GM18873 (cell line): ENCODE results near the gene CA6.
"Not testable (repeated sequence)": the region's sequence is repeated elsewhere in the genome, so short reads cannot be mapped to it uniquely, and the experiment has no call there.

ENCODE experiments used
- ATAC-seq: cut with Tn5 transposase; IDR thresholded peaks from one replicate; pipeline ENCODE4 v1.9.1; 2021; ENCODE audit warnings: mild to moderate bottlenecking, moderate library complexity, moderate number of reproducible peaks; ENCODE audit not compliant: unreplicated experiment, low FRiP score

Gene CA6

DNA sequence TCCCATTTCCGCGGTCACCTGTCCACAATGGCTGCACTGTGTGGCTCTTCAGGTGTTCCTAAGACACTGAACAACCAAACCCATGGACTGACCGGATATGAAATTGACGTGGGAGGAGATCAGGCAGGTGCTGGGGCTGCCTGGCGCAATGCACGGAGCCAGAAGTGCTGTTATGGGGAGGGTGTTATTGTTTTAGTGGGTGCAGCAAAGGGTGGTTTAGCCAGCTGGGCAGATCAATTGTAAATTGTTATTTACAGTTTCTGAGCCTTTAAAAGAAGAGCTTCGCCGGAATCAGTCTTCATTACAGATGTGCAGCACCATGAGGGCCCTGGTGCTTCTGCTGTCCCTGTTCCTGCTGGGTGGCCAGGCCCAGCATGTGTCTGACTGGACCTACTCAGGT is at the start of gene CA6:
Gene CA6, plus strand, starts transcription at position 301 of the 400 bp plus-strand sequence. Its CDS starts 19 bp downstream, at position 320.
- no peak for ATAC-seq

DNA sequence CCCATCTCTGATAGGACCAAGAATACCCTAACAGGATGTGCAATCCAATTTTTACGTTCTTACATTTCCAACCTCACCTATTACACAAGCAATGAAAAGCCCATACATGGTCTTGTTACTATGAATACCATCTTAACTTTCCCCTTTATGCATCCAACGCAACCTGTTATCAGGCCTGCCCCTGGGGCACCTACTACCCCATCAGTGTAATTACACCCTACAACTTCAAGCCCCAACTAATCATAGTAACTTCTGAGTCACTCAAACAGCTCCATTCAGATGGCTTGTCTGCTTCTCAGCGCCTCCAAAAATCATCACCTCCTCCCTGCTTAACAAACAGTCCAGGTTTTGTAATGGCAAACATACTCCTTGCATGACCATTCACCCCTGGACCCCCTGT is 48.9 kb upstream of the CA6 start:
- not testable (repeated sequence) for ATAC-seq

DNA sequence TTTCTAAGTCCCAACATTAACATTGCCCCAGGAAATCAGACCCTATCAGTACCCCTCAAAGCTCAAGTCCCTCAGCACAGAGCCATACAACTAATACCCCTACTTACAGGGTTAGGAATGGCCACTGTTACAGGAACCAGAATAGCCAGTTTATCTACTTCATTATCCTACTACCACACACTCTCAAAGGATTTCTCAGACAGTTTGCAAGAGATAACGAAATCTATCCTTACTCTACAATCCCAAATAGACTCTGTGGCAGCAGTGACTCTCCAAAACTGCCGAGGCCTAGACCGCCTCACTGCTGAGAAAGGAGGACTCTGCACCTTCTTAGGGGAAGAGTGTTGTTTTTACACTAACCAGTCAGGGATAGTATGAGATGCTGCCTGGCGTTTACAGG is 48.2 kb upstream of the CA6 start:
- not testable (repeated sequence) for ATAC-seq

DNA sequence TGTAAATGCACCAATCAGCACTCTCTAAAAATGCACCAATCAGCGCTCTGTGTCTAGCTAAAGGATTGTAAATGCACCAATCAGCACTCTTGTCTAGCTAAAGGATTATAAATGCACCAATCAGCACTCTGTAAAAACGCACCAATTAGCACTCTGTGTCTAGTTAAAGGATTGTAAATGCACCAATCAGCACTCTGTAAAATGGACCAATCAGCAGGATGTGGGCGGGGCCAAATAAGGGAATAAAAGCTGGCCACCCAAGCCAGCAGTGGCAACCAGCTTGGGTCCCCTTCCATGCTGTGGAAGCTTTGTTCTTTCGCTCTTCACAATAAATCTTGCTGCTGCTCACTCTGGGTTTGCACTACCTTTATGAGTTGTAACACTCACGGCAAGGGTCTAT is 47.2 kb upstream of the CA6 start:
- not testable (repeated sequence) for ATAC-seq

DNA sequence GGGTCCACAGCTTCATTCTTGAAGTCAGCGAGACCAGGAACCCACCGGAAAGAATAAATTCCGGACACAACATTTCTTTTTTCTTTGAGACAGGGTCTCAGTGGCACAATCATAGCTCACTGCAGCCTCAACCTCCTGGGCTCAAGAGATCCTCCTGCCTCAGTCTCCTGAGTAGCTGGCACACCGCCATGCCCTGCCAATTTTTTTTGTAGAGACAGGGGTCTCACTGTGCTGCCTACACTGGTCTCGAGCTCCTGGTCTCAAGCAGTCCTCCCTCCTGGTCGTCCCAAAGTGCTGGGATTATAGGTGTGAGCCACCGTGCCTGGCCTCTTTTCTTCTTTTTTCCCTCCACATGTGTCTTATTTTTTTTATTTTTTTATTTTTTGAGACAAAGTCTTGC is 46.6 kb upstream of the CA6 start:
- ATAC-seq = no peak

DNA sequence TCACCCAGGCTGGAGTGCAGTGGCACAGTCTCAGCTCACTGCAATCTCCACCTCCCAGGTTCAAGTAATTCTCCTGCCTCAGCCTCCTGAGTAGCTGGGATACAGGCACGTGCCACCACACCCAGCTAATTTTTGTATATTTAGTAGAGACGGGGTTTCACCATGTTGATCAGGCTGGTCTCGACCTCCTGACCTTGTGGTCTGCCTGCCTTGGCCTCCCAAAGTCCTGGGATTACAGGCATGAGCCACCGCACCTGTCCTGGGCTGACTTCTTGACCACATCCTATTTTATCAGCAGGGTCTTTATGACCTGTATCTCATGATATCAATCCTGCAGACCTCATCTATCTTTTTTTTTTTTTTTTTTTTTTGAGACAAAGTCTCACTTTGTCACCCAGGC is 45.0 kb upstream of the CA6 start:
- not testable (repeated sequence) for ATAC-seq

DNA sequence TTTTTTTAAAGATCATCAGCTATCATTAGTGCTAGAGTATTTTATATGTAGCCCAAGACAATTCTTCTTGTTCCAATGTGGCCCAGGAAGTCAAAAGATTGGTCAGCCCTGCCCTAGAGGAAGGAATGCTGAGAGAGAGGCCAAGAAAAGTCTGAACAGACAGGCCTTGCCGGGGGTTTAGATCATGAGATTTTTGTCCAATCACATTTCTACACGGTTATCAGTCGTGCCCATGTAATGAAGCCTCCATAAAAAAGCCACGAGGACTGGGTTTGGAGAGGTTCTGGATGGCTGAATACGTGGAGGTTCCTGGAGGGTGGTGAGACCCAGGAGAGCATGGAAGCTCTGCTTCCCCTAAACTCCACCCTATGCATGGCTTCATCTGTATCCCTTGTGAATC is 42.9 kb upstream of the CA6 start:
- ATAC-seq = no peak

DNA sequence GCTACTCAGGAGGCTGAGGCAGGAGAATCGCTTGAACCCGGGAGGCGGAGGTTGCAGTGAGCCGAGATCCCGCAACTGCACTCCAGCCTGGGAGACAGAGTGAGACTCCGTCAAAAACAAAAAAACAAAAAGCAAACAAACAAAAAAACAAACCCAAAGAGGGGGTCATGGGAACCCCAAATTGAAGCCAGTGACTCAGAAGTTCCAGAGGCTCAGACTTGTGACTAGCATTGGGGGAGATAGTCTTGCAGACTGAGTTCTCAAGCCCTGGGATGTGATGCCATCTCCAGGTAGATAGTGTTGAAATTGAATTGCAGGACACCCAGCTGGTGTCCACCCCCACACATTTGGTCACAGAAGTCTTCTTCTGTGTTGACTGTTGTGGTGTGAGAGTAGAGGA is 42.3 kb upstream of the CA6 start:
- no peak for ATAC-seq

DNA sequence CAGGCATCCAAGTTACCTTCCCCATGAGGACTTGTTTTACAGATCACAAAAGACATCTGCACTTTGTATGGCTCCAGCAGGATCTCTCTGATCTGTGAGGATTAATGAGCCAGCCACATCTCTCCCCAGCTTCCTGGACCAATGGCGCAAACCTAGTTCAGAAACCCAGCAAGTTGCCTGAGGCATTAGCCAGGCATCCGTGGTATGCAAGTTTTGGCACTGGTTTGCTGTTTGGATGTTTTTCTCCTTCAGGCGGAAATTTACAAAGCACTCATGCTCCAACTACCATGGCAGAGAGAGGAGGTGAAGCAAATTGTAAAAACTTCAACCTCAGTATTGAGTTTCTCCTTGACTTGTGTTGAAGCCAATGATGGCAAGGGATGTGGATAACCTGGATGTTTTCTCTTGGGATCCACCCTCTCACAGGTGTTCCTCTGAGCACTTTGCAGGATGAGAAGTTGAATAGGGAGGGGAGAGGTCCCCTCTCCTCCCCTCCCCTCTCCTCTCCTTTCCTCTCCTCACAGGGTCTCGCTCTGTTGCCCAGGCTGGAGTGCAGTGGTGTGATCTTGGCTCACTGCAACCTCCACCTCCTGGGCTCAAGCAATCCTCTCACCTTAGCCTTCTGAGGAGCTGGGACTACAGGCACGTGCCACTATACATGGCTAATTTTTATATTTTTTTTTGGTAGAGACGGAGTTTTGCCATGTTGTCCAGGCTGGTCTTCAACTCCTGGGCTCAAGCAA is 41.6 kb upstream of the CA6 start:
- no peak for ATAC-seq

DNA sequence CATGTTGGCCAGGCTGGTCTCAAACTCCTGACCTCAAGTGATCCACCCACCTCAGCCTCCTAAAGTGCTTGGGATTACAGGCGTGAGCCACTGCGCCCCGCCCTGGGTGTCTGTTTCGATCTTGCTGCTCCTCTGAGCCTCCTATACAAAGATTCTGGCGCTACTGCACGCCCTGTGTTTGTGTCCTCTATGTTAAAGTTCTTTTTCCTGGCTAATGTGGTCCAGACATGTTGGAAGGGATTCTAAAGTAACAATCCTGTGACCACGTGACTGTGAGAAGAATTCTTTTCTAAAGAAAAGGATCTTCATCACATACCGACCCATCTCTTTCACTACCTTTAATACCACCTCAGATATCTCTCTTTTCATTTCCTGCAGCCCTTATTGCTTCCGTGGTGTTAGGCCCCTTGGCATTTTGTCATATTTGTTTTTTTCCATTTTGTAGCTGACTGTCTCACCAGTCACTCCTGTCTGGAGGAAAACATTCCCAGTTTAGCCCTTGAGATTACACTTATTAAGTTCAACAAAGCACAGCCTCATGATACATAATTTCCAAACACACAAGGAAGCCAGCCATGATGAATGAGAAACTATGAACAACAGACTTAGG is 40.0 kb upstream of the CA6 start:
- ATAC-seq = no peak

DNA sequence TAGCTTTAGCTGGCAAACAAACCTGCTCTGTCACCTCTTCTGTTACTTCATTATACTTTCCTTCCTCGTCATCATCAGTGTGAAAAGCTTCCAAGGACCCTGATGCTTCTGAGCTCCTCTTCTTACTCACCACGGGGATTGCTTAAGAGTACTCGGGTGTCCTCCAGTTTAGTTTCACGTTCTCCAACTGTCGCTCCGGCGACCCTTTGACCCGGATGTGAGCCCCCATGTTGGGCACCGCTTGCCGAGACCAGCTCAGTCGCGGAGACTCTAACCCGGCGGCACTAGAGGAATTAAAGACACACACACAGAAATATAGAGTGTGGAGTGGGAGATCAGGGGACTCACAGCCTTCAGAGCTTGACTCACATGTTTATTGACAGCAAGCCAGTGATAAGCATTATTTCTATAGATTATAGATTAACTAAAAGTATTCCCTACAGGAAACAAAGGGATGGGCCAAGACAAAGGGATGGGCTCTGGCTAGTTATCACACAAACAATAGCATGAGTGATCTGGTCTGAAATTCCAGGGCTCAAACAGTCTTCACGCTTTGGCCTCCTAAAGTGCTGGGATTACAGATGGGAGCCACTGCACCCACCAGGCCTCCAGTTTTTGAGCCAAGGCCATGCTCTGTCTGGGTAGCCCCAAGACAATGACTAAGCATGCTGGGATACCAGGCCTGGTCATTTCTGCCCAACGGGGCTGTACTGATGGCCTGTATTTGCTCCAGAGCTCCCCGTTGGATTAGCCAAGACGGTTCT is 37.1 kb upstream of the CA6 start:
- no peak for ATAC-seq

DNA sequence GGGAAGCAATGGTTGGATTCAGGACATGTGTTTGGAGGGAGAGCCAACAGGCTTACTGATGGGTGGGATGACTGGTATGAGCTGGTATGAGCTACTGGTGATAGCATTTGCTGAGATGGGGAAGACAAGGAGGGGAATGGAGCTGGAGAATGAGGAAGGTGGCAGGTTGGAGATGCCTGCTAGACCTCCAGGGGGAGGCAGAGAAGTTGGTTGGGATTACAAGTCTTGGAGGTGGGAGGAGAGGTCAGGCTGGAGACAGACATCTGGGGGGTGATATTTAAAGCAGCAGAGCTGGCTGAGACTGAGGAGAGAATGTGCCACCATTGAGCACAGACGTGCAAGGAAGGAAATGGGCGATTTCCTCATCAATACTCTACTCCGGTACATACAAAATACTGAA is 35.3 kb upstream of the CA6 start:
- ATAC-seq = no peak

DNA sequence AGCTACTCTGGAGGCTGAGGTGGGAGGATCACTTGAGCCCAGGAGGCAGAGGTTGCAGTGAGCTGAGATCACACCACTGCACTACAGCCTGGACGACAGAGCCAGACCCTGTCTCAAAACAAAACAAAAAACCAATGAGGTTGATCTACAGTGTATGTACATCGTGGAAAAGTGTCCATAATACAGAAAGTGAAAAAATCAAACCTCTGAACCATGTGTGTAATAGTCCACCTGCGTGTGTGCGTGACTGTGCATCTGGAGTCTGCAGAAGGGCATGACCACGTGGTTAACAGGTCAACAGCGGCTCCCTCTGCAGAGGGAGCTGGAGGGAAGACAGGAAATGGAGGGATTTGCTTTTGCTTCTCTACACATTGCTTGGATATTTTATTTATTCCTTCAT is 34.8 kb upstream of the CA6 start:
- no peak for ATAC-seq

DNA sequence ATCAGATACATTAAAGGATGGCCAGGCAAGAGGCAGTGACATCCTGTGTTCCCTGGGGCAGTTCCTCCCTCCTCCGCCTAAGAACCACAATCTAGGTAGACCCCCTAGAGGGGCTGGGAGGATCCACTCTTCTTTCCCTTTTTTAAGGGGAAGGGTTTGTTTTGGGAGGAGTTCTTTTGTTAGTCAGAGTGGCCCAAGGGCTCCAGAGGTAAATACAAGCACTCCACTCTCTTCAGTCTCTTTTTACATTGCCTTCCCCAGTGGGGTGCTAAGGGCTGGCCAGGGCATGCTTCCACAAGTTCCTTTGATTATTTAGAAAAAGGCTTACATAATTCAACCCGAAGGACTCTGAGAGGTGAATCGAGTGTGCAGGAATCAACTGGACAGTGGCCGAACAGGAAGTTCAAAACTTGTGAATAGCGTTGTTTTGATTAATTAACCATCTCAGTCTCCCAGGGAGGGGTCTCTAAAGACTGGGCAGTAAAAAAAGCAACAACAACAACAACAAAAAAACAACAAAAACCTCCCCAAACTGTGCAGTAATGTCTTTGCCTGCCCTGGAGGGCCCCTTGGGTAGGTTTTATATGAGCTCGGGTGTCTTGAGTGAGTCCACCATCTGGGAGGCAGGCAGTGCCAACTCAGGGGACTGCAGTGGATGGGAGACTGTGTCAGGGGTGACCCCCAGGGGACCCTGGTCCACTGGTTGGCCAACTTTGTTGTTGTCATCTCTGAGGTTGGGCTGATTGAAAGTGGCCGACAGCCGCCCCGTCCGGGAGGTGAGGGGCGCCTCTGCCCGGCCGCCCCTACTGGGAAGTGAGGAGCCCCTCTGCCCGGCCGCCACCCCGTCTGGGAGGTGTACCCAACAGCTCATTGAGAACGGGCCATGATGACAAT is 34.0 kb upstream of the CA6 start:
- ATAC-seq = no peak

DNA sequence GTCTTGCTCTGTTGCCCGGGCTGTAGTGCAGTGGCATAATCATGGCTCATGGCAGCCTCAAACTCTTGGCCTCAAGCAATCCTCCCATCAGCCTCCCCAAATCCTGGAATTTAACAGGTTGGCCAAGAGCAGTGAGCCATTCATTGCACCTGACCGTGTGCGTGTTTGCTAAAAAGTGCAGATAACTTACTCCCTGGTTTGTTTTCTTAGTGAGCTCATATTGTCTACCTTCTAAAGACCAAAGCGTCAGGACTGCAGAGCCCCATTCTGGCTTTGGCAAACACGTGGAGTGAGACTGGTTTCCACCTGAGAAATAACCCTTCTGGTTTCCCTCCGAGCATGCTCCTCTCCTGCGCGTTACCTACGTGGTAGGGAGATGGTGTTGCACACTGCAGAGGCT is 32.2 kb upstream of the CA6 start:
- ATAC-seq = no peak

DNA sequence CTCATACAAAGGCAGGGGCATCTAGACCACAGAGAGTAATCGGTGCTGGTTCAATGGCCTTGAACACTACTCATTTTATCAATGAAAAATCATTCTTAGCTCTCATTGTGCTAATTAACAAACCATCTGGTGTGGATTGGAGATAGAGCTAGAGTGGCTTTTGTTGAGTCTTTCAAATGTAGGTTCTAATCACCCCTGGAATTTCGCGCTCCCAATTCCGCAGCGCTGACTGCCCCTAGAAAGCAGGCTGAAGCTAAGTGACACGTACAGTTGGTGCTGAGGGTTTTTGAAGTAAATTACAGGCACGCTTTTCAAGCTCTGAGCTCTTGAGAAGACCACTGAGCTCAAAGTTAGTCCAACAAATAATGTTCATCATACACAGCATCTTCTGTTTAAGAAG is 31.2 kb upstream of the CA6 start:
- no peak for ATAC-seq

DNA sequence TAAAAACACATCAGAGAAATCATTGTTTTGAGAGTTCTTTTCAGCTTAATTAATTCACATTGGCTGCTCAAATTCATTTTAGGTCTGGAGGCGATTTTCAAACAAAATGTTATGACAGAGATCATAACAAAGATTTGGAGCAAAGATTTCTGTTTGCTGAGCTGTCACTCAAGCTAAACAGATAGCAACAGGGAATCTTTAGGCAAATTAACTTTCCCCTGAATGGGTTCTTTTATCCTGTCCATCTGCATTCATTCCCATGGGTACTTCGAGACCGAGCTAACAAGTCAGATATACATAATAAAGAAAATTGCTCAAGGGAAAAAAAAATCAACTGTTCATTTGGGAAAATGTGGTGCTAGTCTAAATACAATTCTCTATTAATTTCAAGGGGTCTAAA is 30.2 kb upstream of the CA6 start:
- ATAC-seq = no peak

DNA sequence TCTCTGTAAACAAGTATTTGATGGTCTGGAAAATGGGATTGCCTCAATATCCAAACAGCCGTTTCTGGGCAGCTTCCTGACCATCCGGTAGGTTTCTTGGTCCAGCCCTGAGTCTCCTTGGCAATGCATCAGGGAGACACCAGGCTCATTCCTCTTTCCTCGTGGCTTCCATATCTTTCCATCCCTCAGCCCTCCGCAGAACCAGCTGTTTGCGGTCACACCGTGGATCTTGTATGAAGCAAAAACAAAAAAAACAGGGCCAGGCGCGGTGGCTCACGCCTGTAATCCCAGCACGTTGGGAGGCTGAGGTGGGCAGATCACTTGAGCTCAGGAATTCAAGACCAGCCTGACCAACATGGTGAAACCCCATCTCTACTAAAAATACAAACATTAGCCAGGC is 28.1 kb upstream of the CA6 start:
- not testable (repeated sequence) for ATAC-seq

DNA sequence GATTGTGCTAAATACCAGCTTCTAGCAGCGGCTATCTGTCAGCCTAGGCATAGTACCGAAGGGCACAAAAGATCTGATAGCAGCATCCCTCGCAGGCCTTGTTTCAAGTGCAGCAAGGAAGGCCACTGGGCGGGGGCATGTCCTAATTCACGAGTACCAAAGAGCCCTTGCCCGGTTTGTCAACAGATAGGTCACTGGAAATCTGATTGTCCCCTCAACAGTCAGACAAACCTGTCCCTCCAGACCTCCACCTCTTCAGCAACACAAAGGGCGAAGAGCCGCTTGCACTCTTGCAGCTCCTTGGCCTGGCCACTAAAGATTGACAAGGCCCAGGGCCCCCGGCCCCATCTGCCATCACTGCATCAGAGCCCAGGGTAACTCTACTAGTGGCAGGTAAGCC is 22.7 kb upstream of the CA6 start:
- no peak for ATAC-seq

DNA sequence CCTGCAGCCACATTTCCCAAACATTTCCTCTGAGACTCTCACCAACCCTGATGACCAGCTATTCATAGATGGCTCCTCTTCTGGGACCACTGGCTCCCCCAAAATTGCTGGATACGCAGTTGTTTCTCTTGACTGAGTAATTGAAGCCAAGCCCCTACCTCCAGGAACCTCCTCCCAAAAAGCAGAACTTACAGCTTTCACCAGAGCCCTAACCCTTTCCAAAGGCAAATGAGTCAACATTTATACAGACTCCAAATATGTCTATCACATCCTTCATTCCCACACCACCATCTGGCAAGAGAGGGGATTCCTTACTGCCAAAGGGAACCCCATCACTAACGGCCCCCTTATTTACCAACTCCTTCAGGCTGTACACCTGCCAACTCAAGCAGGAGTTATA is 20.3 kb upstream of the CA6 start:
- ATAC-seq = no peak

DNA sequence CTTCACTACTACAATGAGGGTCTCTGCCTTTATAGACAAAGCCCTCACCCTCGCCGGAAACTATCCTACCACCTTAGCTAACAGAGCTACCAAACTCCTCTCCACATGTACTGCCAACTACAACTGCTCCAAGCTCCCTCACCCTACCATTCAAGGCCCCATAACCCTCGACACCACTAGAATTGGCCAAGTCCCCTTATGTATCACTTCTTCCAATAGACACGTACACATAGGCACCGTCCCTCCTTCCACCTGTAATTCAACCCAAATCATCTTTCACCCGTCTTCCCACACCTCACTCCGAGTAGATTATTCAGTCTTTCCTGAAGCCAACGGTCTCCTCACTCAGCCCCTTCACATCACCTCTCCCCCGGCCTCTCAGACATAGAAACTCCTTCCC is 19.7 kb upstream of the CA6 start:
- no peak for ATAC-seq
